ENCODE measurements around the gene OR2L3. TPM values are rescaled to one million over a fixed set of nuclear protein-coding genes. Genes with fewer than 3 reads are reported as not detected.

OR2L3 gene
- total RNA-seq, 2 experiments from 2014 or later = not detected

GRCh38 chr1:248094884-248095283, 48.2 kb downstream of the OR2L3 start, which contains the start of gene OR2L13:
Gene OR2L13 (plus strand): TSS chr1:248095184. CDS start chr1:248099376, 4,192 bp downstream.
- Histone ChIP-seq H3K9me3 (ENCODE audit: low read length) (no peaks in the 10 kb centered on the region), H3K9me2 (ENCODE audit: insufficient read depth, low read length) (no peaks in the 10 kb centered on the region), H2AFZ (ENCODE audit: low read length) (no peak within 1 kb of the TSS), H3K27ac (ENCODE audit: low read depth, low read length, poor library complexity, severe bottlenecking) (no peak within 1 kb of the TSS), H3K79me2 (ENCODE audit: insufficient read depth, low read depth, low read length) (no peaks in the 10 kb centered on the region), H3K4me3 (ENCODE audit: low read depth, low read length, poor library complexity, severe bottlenecking) (no peak within 1 kb of the TSS), H3K4me1 (ENCODE audit: insufficient read depth, low read length, poor library complexity, severe bottlenecking) (no peaks in the 10 kb centered on the region), H3K36me3 (ENCODE audit: insufficient read depth, low read length) (no peaks in the 10 kb centered on the region), H3K4me2 (ENCODE audit: low read length) (no peak within 1 kb of the TSS), H4K20me1 (ENCODE audit: insufficient read depth, low read length) (no peaks in the 10 kb centered on the region)
- ChIA-PET POLR2A (interaction anchor here (0.9 kb wide), 1 partner anchor 9 kb away, joined by 4 read pairs; no protein-coding TSS in a partner anchor), CTCF (ENCODE audit: unreplicated experiment) (no interaction called here)
- intact Hi-C loops (cut with micrococcal nuclease; ENCODE audit: unreplicated experiment) = no loop called here
- BruUV-seq (replicated peaks) = no TSS peak
- TF ChIP-seq EZH2phosphoT487 (IDR thresholded peaks at IDR 0.05; ENCODE audit: borderline replicate concordance, low read depth, low read length) (no peak), CTCF (conservative IDR thresholded peaks at IDR 0.05; ENCODE audit: low read length) (no peak)
- DNase-seq (ENCODE audit: low spot score) = no peak

- H3K27ac ChIP-seq (ENCODE audit: low read depth, low read length, poor library complexity, severe bottlenecking) = no peak overlapping the region
- no peaks in the 10 kb centered on the region for H4K20me1 ChIP-seq (ENCODE audit: insufficient read depth, low read length)
- intact Hi-C loops (cut with micrococcal nuclease; ENCODE audit: unreplicated experiment) = no loop called here
- H3K9me3 ChIP-seq (ENCODE audit: low read length) = no peaks in the 10 kb centered on the region
- no peak overlapping the region for H3K4me3 ChIP-seq (ENCODE audit: low read depth, low read length, poor library complexity, severe bottlenecking)
- H3K79me2 ChIP-seq (ENCODE audit: insufficient read depth, low read depth, low read length) = no peaks in the 10 kb centered on the region
- H3K9me2 ChIP-seq (ENCODE audit: insufficient read depth, low read length) = no peaks in the 10 kb centered on the region
- H3K4me1 ChIP-seq (ENCODE audit: insufficient read depth, low read length, poor library complexity, severe bottlenecking) = no peaks in the 10 kb centered on the region
- no peak for DNase-seq (ENCODE audit: low spot score)
- ChIA-PET POLR2A (no interaction called here), CTCF (ENCODE audit: unreplicated experiment) (no interaction called here)
- H3K36me3 ChIP-seq (ENCODE audit: insufficient read depth, low read length) = no peaks in the 10 kb centered on the region
- no peak overlapping the region for H3K4me2 ChIP-seq (ENCODE audit: low read length)
- H2AFZ ChIP-seq (ENCODE audit: low read length) = no peak overlapping the region
- BruUV-seq (replicated peaks) = no TSS peak
- TF ChIP-seq EZH2phosphoT487 (IDR thresholded peaks at IDR 0.05; ENCODE audit: borderline replicate concordance, low read depth, low read length) (no peak), CTCF (conservative IDR thresholded peaks at IDR 0.05; ENCODE audit: low read length) (no peak)
Observed at GRCh38 chr1:248098529-248098928, 51.9 kb downstream of the OR2L3 start.

GRCh38 chr1:248102847-248103246, 56.2 kb downstream of the OR2L3 start:
- Histone ChIP-seq H3K9me2 (ENCODE audit: insufficient read depth, low read length) (no peaks in the 10 kb centered on the region), H3K36me3 (ENCODE audit: insufficient read depth, low read length) (no peaks in the 10 kb centered on the region), H3K4me1 (ENCODE audit: insufficient read depth, low read length, poor library complexity, severe bottlenecking) (no peaks in the 10 kb centered on the region), H3K27ac (ENCODE audit: low read depth, low read length, poor library complexity, severe bottlenecking) (no peak overlapping the region), H3K4me3 (ENCODE audit: low read depth, low read length, poor library complexity, severe bottlenecking) (no peak overlapping the region), H3K9me3 (ENCODE audit: low read length) (no peaks in the 10 kb centered on the region), H4K20me1 (ENCODE audit: insufficient read depth, low read length) (no peaks in the 10 kb centered on the region), H3K4me2 (ENCODE audit: low read length) (no peak overlapping the region), H3K79me2 (ENCODE audit: insufficient read depth, low read depth, low read length) (no peaks in the 10 kb centered on the region), H2AFZ (ENCODE audit: low read length) (no peak overlapping the region)
- intact Hi-C loops (cut with micrococcal nuclease; ENCODE audit: unreplicated experiment) = no loop called here
- CTCF ChIA-PET (ENCODE audit: unreplicated experiment) = no interaction called here
- TF ChIP-seq CTCF (conservative IDR thresholded peaks at IDR 0.05; ENCODE audit: low read length) (no peak), EZH2phosphoT487 (IDR thresholded peaks at IDR 0.05; ENCODE audit: borderline replicate concordance, low read depth, low read length) (no peak)
- no peak for DNase-seq (ENCODE audit: low spot score)
- POLR2A ChIA-PET = no interaction called here
- no TSS peak for BruUV-seq (replicated peaks)

All from OCI-LY7 (cell line).